Esophagus squamous epithelium (tissue), 5 donors: ENCODE measurements around the gene YARS2. TPM values are rescaled to one million over a fixed set of nuclear protein-coding genes. Genes with fewer than 3 reads are reported as not detected.

ENCODE experiments used
- DNase-seq: peaks from one replicate; lab custom pipeline; 2025; lab: John Stamatoyannopoulos, UW
- H3K27ac ChIP-seq, 4 donors: fragments of 200-600 bp; sonication (generic); one replicate each; pipeline ENCODE4 v1.5.1; 2016 to 2019; ENCODE audit warnings: mild to moderate bottlenecking in 1 of 4
- H3K27me3 ChIP-seq, 4 donors: fragments of 200-600 bp; sonication (generic); 1 replicate in 3 of 4; 2 replicates in 1 of 4; pipeline versions ENCODE4 v1.5.1 to v1.6.0; 2017 to 2021; ENCODE audit warnings: antibody characterized with exemption in 1 of 4
- H3K36me3 ChIP-seq, 3 donors: fragments of 200-600 bp; sonication (generic); one replicate each; pipeline ENCODE4 v1.5.1; 2016 to 2019
- H3K4me1 ChIP-seq, 3 donors: fragments of 200-600 bp; sonication (generic); one replicate each; pipeline ENCODE4 v1.5.1; 2017 to 2019
- H3K4me3 ChIP-seq, 4 donors: fragments of 200-600 bp; sonication (generic); 1 replicate in 3 of 4; 2 replicates in 1 of 4; pipeline ENCODE4 v1.5.1; 2016 to 2019; ENCODE audit warnings: mild to moderate bottlenecking in 2 of 4, moderate library complexity in 1 of 4
- H3K9me3 ChIP-seq, 3 donors: fragments of 200-600 bp; sonication (generic); one replicate each; pipeline ENCODE4 v1.5.1; 2016 to 2019
- CTCF ChIP-seq, 6 experiments: fragments of 450-650 bp in 4 of 6; fragments of 200-600 bp in 2 of 6; sonication (generic) in 2 of 6; IDR thresholded peaks; one replicate each; pipeline ENCODE4 v1.5.1; 2016 to 2019; ENCODE audit warnings: antibody characterized with exemption in 6 of 6, mild to moderate bottlenecking in 4 of 6, moderate library complexity in 4 of 6
- POLR2A ChIP-seq, 4 donors: fragments of 450-650 bp; IDR thresholded peaks; one replicate each; pipeline ENCODE4 v1.6.1; 2017; ENCODE audit warnings: antibody characterized with exemption in 4 of 4, mild to moderate bottlenecking in 4 of 4, moderate library complexity in 3 of 4
- WGBS, 2 donors: methylation state at CpG; one replicate each; pipeline ENCODE4 v1.1.5; 2018; 5-methylcytosine and 5-hydroxymethylcytosine counted together
- intact Hi-C: fragments of 100-400 bp; cut with DNase I; formaldehyde crosslinking; loops from one replicate; pipeline ENCODE4 v1.15.0; 2022
- total RNA-seq, 4 donors: library from RNA; depleted of rRNA; stranded (reverse); fragments of >200 nt; gene quantifications; one replicate each; pipeline ENCODE4 v1.1.0, GENCODE V29; 2016
- donor health status: DM: yes; HTN: yes; CAD: no.

YARS2 gene
- total RNA-seq, 4 donors from 2014 or later, result 17.0 to 26.3 (median 22.8) TPM

- peaks cover 6 to 20% (median 12%) of the 10 kb centered on the region in 3 donors for H3K4me1 ChIP-seq
- H3K27me3 ChIP-seq, result no peaks in the 10 kb centered on the region
- H3K36me3 ChIP-seq, result peaks cover 0 to 34% (median 9%) of the 10 kb centered on the region in 3 donors
- 0% methylated on average over 1 to 5 of the region's 40 CpGs for WGBS, 2 donors
- peak overlapping the region; percentile 67 to 91 (median 72) for H3K4me3 ChIP-seq
- H3K9me3 ChIP-seq, result no peaks in the 10 kb centered on the region
- intact Hi-C loops, result loop anchor here (10.0 kb wide), 1 partner anchor 1270 kb away; the partner anchor contains the start of gene ALG10
- peak; percentile 27 for DNase-seq
- peak overlapping the region; percentile 83 to 94 (median 94) for H3K27ac ChIP-seq
- TF ChIP-seq POLR2A (IDR thresholded peaks at IDR 0.05) (no peak), CTCF (IDR thresholded peaks at IDR 0.05) (peak; percentile 52 to 78 (median 62))
Observed at GRCh38 chr12:32755051-32755653, 545 bp downstream of the YARS2 start.

- no peak for DNase-seq
- Histone ChIP-seq H3K9me3 (no peaks in the 10 kb centered on the region), H3K27me3 (no peaks in the 10 kb centered on the region), H3K27ac (peak overlapping the region in 2 of 4 donors; percentile 93 to 94), H3K4me3 (peak overlapping the region in 3 of 4 donors; percentile 69 to 91 (median 75)), H3K4me1 (peaks cover 6 to 20% (median 12%) of the 10 kb centered on the region in 3 donors), H3K36me3 (peaks cover 0 to 45% (median 19%) of the 10 kb centered on the region in 3 donors)
- 30 to 41% methylated on average over 2 of the region's 2 CpGs for WGBS, 2 donors
- TF ChIP-seq POLR2A (IDR thresholded peaks at IDR 0.05) (no peak), CTCF (IDR thresholded peaks at IDR 0.05) (no peak)
- intact Hi-C loops, result loop anchor here (10.0 kb wide), 1 partner anchor 1271 kb away; the partner anchor contains the start of gene ALG10
Observed at GRCh38 chr12:32754111-32754510, 1.6 kb downstream of the YARS2 start.

- Histone ChIP-seq H3K9me3 (no peaks in the 10 kb centered on the region), H3K4me3 (no peak overlapping the region), H3K4me1 (peaks cover 6 to 20% (median 12%) of the 10 kb centered on the region in 3 donors), H3K27ac (no peak overlapping the region), H3K36me3 (peaks cover 0 to 50% (median 19%) of the 10 kb centered on the region in 3 donors), H3K27me3 (no peaks in the 10 kb centered on the region)
- 51 to 54% methylated on average over 4 of the region's 4 CpGs for WGBS, 2 donors
- DNase-seq, result no peak
- intact Hi-C loops, result loop anchor here (10.0 kb wide), 1 partner anchor 1271 kb away; the partner anchor contains the start of gene ALG10
- TF ChIP-seq CTCF (IDR thresholded peaks at IDR 0.05) (no peak), POLR2A (IDR thresholded peaks at IDR 0.05) (no peak)
Observed at GRCh38 chr12:32753605-32754004, 2.1 kb downstream of the YARS2 start.

DNA sequence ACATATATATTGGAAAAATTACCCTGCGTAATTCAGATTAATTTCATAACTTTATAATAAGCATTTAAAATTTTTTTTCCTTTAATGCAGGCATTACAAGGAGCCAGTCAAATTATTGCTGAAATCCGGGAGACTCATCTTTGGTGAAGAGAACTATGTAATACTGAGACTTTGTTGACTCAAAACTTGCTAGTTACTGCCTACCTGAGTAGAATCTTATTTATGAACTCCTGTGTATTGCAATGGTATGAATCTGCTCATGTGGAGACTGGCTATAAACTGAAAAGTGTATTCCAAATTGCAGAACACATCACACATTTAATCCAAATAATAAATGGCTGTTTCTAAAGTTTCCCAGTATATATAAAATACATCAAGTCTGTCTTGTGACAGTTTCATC is 12.4 kb downstream of the YARS2 start:
- Histone ChIP-seq H3K4me1 (no peaks in the 10 kb centered on the region), H3K36me3 (peaks cover 0 to 100% (median 37%) of the 10 kb centered on the region in 3 donors), H3K27me3 (no peaks in the 10 kb centered on the region), H3K9me3 (no peaks in the 10 kb centered on the region), H3K27ac (no peak overlapping the region), H3K4me3 (no peak overlapping the region)
- WGBS, 2 donors, result 88 to 94% methylated on average over 2 of the region's 2 CpGs
- no peak for DNase-seq
- TF ChIP-seq CTCF (IDR thresholded peaks at IDR 0.05) (no peak), POLR2A (IDR thresholded peaks at IDR 0.05) (no peak)
- intact Hi-C loops, result no loop called here

- Histone ChIP-seq H3K36me3 (peaks cover 0 to 100% (median 37%) of the 10 kb centered on the region in 3 donors), H3K27me3 (no peaks in the 10 kb centered on the region), H3K9me3 (no peaks in the 10 kb centered on the region), H3K4me3 (no peak overlapping the region), H3K27ac (no peak overlapping the region), H3K4me1 (no peaks in the 10 kb centered on the region)
- WGBS, 2 donors, result 94 to 95% methylated on average over 10 of the region's 10 CpGs
- TF ChIP-seq CTCF (IDR thresholded peaks at IDR 0.05) (no peak), POLR2A (IDR thresholded peaks at IDR 0.05) (no peak)
- intact Hi-C loops, result no loop called here
- DNase-seq, result no peak
Observed at GRCh38 chr12:32742133-32742532, 13.6 kb downstream of the YARS2 start.
